Stimulated activated CD8-positive, alpha-beta memory T cell treated with anti-CD3 and anti-CD28 coated beads, Interleukin-4, amount 100 ng/mL, for 48 hours (primary cell): Measurements from ENCODE around the gene DLGAP1.
"Not testable (repeated sequence)": the region's sequence is repeated elsewhere in the genome, so short reads cannot be mapped to it uniquely, and the experiment has no call there.

Experiments used
- DNase-seq: peaks from one replicate; pipeline ENCODE4 v3.0.0-alpha.2; 2020

Gene DLGAP1

DNA sequence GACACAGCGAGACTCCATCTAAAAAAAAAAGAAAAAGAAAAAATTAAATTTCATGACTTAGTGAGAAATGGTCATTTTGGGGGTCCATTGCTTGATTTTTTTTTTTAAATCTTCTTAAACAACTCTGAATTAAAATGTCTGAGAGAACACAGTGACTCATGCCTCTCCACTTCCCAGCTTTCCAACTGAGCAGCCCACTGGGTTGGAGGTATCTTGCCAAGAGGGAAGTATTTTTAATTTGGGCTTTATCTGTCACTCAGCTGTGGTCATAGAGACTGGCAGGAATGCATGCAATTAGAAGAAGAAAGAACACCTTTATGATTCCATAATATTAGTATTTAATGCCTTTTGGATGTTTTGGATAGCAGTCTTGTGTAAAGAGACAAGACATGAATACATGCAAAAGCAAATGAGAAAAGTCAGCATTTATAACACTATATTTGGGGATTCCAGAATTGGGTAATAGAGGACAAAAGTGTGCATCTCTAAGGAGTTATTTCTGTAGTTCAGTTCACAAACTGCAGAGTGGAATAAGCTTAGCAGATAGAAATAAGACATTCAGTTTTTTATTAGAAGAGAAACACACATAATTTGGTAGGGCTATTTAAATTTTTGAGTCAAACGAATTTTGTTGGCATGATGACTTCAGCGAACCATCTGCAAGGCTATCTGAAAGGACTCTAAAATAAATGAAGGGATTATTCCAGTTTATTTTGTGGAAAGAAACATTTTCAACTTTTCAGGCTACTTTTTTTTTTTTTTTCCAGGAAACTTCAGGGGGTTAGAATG lies 750.4 kb downstream of the DLGAP1 start:
- DNase-seq, result no peak

DNA sequence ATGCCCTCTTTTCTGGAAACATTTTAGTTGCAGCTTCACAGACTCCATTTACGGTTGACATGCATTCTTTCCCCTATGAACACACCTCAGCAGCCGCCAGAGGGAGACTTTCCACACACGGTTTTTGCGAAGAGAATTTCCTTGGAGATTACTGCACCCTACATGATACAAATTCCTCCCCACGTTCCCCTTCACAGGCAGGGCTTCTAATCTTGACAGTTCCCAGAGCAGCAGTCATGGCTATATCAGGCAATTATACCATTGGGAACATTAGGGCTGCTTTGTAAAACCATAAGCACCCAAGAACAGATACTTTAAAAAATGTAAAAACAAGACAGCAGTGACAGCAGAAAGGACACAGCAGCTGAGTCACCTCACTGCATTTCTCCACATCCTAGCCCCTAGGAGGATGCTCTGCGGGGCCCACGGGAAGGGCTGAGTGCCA lies 751.4 kb downstream of the DLGAP1 start:
- peak; percentile 33 for DNase-seq

DNA sequence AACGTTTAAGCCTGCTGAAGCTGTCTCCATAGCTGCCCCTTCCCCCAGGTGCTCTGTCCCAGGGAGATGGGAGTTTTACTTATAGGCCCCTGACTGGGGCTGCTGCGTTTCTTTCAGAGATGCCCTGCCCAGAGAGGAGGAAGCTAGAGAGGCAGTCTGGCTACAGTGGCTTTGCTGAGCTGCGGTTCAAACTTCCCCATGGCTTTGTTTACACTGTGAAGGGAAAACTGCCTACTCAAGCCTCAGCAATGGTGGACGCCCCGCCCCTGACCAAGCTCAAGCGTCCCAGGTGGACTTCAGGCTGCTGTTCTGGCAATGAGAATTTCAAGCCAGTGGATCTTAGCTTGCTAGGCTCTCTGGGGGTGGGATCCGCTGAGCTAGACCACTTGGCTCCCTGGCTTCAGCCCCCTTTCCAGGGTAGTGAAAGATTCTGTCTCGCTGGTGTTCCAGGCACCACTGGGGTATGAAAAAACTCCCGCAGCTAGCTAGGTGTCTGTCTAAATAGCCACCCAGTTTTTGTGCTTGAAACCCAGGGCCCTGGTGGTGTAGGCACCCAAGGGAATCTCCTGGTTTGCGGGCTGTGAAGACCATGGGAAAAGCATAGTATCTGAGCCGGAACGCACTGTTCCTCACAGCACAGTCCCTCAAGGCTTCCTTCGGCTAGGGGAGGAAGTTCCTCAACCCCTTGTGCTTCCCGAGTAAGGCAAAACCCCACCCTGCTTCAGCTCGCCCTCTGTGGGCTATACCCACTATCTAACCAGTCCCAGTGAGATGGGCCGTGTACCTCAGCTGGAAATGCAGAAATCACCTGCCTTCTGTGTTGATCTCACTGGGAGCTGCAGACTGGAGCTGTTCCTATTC lies 755.2 kb downstream of the DLGAP1 start:
- DNase-seq, result not testable (repeated sequence)

DNA sequence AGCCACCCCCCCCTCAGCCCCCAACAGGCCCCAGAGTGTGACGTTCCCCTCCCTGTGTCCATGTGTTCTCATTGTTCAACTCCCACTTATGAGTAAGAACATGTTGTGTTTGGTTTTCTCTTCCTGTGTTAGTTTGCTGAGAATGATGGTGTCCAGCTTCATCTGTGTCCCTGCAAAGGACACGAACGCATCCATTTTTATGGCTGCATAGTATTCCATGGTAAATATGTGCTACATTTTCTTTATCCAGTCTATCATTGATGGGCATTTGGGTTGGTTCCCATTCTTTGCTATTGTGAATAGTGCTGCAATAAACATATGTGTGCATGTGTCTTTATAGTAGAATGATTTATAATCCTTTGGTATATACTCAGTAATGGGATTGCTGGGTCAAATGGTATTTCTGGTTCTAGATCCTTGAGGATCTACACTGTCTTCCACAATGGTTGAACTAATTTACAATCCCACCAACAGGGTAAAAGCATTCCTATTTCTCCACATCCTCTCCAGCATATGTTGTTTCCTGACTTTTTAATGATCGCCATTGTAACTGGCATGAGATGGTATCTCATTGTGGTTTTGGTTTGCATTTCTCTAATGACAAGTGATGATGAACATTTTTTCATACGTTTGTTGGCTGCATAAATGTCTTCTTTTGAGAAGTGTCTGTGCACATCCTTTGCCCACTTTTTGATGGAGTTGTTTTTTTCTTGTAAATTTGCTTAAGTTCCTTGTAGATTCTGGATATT lies 760.9 kb downstream of the DLGAP1 start:
- DNase-seq, result not testable (repeated sequence)

DNA sequence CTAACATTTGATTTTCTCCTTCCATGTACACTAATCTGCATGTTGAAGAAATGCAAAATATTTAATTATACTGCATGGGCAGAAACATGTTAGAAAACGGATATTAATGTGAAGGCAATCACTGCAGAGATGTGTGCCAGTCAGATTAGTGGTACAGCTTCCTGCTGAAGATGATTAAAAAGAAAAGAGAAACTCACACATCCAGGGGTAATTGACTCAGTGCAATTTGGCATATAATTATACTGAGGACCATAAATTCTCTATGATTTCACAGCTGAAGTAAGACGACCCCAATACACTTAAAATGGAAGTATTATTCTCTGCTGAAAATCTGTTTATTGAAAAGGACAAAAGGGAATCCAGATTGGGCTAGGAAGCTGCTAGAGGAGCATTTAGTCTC lies 761.7 kb downstream of the DLGAP1 start:
- no peak for DNase-seq

DNA sequence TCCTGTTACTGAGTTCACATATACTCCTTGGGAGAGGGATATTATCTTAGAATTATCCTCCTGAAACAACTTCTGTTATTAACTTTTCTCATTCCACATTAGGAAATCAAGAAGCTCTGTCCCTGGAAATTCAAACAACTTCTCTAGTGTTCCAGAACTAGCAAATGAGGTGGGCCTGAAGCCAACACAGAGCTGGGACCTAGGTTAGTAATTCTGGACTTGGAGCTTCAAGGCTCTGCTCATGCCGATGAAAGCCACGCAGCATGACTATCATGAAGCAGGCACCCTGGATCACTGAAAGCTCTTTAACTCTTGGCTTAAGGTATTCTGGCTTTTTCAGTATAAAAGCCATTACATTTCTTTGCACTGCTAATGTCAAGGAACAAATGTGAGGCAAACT lies 762.4 kb downstream of the DLGAP1 start:
- no peak for DNase-seq

DNA sequence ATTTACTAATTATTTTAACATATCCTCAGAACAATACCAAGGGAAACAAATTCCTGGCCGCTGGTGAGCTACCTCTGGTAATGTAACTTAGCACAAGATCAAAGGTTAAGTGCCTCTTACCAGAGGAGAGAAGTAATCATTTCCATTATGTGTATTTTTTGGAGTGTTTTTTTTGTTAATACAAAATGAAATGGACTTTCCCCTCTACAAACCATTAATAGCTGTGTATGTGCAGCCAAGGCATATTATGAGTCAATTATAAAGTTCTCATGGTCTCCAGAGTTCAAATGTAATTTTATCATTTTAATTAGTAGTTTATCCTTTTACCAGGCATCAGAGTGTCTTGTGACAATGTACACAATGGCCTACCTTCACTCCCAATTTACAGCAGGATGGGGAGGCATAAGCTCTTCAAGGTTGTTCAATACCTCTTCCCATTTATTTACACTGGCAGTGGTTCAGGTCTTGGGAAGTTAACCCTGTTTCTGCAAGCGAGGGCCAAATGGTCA lies 762.9 kb downstream of the DLGAP1 start:
- no peak for DNase-seq

DNA sequence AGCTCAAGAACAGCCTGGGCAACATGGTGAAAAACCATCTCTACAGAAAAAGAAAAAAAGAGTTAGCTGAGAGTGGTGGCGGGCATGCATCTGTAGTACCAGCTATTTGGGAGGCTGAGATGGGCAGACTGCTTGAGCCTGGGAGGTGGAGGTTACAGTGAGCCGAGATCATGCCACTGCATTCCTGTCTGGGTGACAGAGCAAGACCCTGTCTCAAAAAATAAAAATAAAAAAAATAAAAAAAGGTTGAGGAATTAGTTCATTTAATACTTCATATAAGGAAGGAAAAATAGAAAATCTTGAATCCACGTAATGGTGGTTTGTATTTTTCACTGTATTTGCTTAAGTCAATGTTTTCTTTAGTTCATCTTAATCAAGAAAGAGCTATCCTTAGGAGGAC lies 763.4 kb downstream of the DLGAP1 start:
- no peak for DNase-seq

DNA sequence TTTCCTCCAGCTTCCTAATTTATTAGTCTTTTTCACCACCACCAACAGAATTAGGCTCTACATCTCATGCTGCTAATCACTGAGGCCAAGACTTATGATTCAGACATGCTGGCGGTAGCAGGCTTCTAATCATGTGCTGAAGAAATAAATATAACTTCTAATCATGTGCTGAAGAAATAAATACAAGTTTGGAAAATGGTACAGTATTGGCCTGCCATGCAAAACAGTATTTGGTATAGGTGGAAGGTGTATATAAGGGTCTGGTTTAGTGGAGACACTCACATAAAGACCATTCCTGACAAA lies 764.4 kb downstream of the DLGAP1 start:
- DNase-seq, result no peak

DNA sequence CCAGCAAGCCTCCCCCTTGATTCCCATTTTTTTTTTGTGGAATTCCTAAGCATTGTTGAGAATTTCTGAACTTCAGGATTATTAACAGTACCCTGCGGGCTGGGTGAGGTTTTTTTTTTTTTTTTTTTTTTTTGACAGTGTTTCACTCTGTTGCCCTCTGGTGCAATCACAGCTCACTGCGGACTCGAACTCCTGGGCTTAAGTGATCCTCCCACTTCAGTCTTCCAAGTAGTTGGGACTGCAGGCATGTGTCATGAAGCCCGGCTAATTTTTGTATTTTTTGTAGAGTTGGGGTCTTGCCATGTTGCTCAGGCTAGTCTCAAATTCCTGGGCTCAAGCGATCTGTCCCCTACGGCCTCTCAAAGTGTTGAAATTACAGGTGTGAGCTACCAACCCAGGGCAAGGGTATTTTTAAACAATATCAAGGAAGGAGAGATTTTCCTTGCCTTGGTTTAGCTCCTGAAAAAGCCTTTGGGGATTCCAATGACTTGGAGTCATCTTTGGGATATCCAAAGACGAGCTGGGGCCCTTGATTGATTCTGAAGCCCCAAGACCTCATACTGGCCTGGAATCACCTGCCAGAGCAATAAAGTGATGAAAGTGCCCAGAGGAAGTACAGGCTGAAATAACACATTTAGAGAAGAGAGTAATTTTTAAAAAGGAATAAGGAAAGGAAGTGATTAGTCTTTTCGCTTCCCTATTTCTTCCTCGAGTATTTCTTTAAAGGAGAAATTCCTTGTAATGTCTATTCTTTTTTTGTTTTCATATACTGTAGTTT lies 764.9 kb downstream of the DLGAP1 start:
- DNase-seq, result no peak

DNA sequence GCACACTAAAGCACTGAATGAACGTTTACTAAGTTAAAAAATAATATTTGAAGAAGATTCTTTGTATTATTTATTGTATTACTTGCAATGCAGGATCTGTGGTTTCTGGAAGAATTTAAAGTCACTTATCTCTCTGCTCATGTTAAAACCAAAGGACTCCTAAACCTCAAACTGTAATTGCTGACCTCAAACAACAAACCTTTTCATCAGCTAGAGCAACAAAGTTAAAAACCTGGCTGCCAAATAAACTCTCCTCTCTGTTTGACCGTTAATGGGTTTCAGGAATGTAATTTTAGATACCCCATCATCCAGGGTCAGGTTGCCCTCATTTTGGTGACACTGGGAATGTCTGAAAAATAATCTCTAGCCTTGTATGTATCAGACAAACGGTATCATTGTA lies 766.0 kb downstream of the DLGAP1 start:
- no peak for DNase-seq

DNA sequence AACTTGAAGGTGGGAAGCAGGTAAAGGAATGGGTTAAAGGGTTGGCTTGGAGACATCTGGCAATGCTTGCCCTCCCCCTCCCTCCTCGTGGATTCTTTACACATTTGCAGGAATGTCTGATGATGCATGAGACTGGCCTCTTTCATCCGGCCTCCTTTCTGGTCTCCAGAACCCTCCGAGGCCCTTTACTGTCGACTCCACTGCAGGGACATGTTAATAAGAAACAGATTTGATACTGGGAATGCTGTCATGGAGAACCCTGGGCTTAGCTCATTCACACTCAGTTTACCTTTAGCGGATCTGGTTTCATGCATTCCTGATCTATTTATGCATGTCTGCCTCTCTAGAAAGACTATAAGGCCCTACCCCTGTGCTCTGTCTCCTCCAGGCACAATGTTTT lies 766.4 kb downstream of the DLGAP1 start:
- DNase-seq, result no peak

DNA sequence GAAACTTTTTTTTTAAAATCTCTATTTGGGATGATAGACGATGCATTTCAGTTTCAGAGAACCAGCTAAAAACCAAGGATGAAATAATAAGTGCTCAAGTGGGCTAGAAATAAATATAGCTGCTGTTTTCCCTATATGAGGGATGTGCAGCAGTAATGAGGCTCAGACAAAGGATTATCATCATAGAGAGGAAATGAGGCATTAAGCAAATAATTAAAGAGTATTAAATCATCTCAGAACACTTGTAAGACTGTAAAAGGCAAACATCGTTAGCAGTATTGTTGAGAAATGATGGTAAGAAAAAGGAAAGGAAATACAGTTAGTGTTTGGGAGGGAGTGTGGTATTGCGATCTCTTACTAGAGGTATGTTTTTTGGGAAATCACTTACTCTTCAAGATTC lies 771.6 kb downstream of the DLGAP1 start:
- no peak for DNase-seq

DNA sequence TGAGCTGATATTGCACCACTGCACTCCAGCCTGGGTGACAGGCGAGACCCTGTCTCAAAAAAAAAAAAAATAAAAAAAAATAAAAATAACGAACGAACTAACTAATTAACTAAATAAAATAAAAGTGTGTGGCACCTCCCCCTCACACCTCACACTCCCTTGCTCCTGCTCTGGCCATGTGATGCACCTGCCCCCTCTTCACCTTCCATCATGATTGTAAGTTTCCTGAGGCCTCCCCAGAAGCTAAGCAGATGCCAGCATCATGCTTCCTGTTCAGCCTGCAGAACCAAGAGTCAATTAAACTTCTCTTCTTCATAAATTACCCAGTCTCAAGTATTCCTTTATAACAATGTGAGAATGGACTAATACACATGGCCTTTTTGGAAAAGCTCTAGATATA lies 773.0 kb downstream of the DLGAP1 start:
- no peak for DNase-seq

DNA sequence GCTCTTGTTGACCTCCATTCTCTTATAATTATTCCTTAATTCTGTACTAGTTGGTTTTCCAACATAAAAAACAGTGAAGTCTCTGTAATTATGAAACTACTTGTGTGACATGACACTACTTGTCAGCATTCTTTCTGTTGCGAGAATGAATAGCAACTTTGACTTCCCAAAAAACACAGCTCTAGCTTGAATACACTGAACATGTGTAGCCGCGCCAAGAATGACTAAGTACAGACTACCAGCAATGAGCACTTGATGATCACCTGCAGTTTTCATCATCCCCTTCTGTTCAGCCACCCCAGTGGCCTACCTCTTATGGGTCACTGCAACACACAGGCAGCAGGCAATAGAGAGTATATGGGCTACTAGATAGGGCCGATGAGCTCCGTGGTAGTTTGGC lies 775.9 kb downstream of the DLGAP1 start:
- no peak for DNase-seq

DNA sequence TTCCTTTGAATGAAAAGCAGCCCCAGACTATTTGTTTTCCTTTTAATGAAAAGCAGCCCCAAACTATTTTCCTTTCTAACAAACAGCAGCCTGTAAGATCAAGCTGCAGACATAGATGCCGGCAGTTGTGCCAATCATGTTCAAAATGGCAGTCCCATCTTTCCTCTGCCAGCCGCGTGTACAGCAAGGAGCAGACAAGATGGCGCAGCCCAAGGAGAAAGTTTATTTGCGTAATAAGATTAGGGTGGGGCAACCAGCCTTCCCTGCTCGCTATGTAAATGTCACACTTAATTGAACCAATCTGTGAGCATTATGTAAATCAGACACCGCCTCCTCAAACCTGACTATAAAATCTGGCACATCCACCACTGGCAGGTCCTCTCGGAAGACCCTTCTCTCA lies 779.1 kb downstream of the DLGAP1 start:
- DNase-seq, result no peak

DNA sequence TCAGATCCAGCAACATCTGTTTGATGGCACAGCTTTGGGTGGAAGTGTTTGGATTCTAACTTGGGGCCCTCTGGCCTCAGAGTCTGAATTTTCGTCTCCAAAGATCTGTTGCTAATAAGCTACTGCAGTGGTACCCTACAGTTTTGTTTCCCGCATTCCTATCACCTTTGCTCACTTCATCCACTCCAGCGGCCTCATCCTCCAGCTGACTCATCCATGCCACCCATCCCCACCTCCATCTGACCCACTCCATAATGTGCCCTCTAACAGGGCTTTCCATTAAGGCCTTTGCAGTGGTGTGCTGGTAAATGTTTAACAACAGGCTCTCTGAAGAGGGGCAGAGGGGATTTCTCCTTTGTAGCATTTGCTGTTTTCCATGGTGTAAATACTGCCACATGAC lies 779.7 kb downstream of the DLGAP1 start:
- no peak for DNase-seq

DNA sequence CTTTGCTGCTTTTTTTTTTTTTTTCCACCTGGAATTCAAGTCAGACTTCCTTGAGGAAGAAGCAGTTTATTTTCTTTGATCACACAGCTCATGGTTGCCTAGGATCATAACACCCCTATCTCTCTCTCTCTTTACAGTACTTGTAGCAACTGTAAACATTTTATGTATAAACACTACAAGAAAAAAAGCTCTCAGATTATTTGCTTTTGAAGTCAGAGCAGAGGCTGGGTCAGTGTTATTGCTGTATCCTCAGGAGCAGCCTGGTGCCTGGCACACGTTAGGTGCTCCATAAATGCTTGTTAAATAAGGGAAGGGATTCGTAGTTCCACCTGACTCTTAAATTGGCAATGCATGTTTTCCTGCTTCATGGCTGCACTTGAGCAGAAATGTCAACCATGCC lies 783.9 kb downstream of the DLGAP1 start:
- no peak for DNase-seq

DNA sequence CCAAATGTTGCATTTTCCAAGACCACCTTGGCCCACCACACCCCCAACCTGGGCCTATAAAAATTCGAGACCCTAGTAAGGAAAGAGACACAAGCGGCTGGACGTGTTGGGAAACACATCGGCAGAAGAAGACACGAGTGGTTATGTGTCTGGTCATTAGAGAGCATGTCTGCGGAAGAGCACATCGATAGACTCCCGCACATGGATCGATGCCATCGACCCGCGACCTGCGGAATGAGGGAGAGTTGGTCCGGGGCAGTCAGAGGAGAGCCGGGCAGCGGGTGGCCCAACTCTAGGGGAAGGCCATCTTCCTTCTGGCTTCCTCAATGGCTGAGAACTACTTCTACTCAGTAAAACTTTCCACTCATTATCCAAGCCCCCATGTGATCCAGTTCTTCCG lies 785.7 kb downstream of the DLGAP1 start:
- DNase-seq, result no peak

DNA sequence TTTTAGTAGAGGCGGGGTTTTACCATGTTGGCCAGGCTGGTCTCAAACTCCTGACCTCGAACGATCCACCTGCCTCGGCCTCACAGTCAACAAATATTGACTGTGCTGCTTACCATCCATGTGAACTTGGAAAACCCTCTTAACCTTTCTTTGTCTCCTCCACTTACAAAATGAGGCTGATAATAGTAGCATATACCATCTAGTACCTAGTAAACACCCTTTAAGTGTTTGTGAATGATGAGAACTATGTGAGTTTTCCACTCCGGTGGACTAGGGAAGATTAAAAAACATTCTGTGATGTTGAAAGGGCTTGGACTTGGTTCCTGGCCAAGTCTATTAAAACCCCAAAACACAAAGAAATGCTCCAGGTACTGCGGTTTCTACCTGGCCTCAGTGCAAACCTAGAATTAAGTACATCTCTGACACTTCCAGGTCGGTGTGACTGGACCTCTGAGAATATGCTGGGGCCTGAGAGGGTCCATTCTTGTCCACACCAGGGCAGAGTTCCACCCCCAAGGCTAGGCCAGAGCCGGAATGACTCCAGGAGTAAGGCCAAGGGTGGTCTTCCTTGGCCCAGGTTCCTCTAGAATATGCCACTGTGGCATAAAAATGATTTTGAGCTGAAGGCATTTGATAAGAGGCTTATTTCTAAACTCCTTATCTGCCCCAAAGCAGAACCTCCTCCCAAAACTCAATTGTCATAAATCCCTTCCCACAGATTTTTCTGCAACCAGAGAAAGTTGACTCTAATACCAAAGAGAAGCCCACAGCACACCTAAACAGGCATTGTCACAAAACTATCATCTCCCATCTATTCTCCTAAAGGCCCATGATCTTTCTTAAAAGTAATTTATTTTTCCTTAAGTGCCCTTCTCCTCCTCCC lies 787.6 kb downstream of the DLGAP1 start:
- DNase-seq, result no peak

DNA sequence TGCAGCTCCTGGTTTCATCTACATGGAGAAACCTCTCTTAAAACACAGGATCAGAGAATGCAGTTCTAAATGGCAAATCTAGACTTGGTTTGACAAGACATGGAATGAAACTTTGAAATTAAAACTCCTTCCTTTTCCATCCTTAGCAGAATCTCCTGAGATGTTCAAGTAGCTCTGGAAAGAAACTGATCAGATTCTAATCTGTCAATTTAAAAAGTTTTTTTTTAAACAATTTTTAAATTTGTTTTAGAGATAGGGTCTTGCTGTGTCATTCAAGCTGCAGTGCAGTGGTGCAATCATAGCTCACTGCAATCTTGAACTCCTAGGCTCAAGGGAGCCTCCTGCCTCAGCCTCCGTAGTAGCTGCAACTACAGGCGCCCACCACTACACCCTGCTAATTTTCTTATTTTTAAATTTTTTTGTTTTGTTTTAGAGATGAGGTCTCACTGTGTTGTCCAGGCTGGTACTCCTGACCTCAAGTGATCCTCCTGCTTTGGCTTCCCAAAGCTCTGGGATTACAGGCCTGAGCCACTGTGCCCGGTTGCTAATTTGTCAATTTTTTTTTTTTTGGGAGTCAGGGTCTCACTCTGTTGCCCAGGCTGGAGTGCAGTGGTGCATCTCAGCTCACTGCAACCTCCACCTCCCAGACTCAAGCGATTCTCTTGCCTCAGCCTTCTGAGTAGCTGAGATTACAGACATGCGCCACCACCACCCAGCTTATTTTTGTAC lies 788.4 kb downstream of the DLGAP1 start:
- DNase-seq, result no peak
